HPDE6-E6E7 (cell line): ENCODE measurements around the gene SAP30L.

Experiments
- DNase-seq: peaks from one replicate; pipeline ENCODE4 v3.0.0; 2011; ENCODE audit warnings: missing footprints; ENCODE audit errors: extremely low spot score

SAP30L gene

GRCh38 chr5:154479944-154480750 is 34.4 kb downstream of the SAP30L start:
- DNase-seq = no peak

GRCh38 chr5:154480847-154481246 is 35.0 kb downstream of the SAP30L start:
- DNase-seq = no peak

DNA sequence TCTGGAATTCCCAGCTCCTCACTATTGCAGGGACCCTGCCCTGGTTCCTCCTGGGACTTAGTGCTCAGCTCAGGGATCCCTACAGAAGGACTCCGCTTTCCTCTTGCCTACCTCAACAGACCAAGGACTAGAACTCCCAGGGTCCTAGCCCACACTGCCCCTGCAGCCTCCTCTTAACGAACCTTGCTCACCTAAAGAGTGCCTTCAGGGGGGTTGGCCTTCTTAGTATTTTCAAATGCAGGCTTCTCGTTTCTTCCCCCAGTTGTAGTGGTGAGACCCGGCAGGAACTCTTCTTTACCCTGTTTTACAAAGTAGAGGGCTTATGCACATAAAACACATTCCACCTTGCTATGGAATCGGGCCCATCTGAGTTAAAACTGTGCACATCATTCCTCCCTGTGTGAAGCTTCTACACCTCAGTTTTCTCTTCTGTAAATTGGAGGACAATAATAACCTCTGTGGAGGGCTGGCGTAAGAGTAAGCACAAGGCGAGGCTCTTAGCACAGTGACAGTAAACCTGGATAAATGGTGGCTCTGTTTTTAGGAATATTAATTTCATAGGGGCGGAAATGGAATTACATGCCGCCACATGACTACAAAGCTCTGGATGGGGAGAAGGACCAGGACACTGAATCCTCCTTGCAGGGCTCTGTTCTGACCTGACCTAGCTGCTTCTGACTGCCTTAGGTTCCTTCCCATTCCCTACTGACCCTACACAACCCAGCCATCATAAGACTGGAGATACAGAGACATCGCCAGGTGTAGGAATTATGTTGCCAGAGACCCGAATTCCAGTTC is 36.0 kb downstream of the SAP30L start:
- DNase-seq = no peak

- DNase-seq = no peak
Observed at GRCh38 chr5:154482528-154483449, 37.0 kb downstream of the SAP30L start.

DNA sequence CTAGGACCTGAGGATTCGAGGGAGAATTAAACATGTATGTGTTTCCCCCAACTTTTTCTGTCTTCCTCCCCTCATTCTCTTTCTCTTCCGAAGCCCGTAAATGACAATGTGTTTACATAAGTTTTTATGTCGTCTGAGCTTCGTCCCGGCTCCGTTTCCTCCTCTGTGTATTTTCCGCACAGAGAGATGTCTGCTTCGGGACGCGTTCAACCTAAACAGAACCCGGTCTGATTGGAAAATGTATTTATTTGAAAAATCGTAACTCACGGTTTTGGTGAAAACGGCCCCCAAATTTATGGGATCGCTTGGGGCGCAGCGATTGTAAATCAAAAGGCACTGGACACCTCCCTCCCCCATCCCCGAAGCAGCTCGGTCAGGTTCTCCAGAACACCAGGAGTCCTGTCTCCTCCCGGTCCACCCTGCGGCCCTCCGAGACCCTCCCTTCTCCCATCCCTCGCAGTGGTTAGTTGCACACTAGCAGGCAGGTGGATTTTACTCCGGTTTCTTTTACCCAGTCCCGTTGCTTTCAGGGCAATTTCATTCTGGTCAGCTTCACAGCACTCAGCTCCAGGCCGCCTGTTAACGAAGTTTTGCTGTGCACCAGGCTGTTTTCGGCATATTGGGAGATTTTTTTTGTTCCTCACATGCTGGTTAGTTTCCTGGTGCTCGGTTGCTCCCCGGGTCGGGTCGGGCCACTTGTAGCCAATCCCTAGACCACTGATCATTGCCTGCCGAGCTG is 38.0 kb downstream of the SAP30L start:
- no peak for DNase-seq

- DNase-seq = no peak
Observed at GRCh38 chr5:154484393-154485095, 38.7 kb downstream of the SAP30L start.

DNA sequence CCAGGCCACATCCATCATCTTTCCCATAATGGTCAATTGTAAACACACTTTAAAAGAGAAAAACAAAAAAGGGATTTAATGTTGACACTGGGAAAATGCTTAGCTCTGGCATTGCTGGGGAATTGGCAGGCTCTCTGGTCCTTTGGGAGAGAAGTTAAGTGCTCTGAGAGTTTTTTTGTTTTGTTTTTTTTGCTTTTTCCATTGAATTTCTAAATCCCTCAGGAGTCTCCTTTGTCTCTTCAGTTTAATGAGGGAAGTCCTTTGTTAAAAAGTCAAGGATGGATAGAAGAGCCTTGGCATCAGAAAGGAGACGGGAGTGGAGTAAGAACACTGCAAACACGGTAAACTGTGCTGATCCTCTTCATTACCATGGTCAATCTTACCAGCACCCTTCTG is 39.3 kb downstream of the SAP30L start:
- no peak for DNase-seq

GRCh38 chr5:154485850-154486426 is 40.1 kb downstream of the SAP30L start:
- no peak for DNase-seq

GRCh38 chr5:154486427-154486866 is 40.6 kb downstream of the SAP30L start:
- DNase-seq = no peak

- no peak for DNase-seq
Observed at GRCh38 chr5:154487541-154487940, 41.7 kb downstream of the SAP30L start.

GRCh38 chr5:154491941-154492340 is 46.1 kb downstream of the SAP30L start:
- DNase-seq = no peak

- no peak for DNase-seq
Observed at GRCh38 chr5:154493274-154493673, 47.5 kb downstream of the SAP30L start.

DNA sequence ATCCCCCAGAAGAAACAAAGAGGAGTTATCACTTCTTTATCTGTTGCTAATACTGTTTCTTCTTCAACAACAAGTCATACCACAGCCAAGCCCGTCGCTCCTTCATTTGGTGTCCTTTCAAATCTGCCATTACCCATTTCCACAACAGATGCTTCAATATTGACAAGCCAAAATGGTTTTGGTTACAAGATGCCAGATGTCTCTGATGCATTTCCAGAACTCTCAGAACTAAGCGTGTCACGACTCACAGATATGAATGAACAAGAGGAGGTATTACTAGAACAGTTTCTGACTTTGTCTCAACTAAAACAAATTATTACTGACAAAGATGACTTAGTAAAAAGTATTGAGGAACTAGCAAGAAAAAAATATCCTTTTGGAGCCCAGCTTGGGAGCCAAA is 48.2 kb downstream of the SAP30L start:
- no peak for DNase-seq

DNA sequence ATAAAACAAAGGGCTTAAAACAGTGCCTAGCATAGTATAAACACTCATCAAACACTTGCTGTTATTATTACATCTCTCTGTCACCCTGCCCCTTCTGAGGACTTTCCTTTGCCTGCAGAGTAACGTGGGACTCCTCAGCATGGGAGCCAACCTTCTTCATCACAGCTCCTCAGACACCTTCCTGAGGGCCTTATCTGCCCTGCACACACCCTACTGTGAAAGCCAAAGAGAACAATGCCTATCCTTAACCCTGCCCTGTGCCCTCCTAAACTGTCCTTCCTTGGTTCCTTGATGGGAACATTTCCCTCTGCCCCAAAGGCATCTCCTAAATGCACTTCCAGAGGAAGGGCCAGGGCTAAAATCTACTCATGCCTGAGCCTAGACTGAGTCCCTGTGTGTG is 52.8 kb downstream of the SAP30L start:
- no peak for DNase-seq

DNA sequence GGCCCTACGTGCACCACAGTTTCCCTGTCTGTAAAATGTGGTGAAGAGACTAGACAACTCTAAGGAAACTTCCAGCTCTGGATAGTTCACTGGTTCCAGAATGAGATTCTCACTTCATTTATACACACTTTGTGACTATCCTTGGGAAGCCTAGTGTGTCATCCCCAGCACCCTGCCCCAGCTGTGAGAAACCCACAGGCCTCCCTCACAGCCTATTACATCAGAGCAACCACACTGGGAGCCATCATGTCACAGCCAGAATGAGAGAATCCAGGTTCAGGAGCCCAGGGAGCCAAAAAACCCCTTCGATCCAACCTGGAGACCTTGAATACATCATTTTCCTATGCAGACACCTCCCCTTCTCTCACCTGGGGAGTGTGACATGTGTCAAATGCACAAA is 53.2 kb downstream of the SAP30L start:
- DNase-seq = no peak

DNA sequence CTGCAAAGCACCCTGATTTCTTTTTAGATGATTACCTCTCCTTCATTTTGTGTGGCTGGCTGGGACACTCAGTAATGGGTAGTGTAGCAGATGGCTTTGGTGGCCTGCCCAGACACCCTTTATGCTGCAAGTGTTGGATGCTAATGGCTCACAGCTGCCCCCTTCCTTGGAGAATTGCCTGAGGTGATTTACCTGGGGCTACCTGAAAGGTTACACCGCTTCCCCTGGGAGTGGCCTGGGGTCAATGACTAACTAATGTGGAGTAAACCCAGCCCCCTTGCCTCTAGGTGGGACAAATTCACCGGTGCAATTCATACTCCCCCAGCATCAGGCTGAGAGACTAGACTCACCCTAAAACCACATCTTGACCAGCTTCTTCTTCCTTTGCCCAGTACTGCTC is 55.8 kb downstream of the SAP30L start:
- DNase-seq = no peak

DNA sequence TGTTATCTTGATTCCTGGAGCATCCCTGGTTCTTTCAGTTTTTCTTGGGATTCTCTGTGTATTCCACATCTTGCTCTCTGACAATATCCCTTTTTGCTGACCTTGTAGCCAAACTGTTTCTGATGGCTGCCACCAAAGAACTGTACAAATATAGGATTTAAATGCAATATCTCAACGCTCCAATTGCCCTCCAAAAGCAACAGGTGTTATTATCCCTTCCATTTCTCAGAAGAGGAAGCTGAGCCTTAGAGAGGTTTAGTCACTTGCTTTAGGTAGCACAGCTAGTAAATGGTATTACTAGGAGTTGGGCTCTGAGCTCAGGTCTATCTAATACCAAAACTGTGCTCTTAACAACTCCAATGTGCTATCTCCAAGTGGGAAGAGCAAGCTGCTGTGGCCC is 56.4 kb downstream of the SAP30L start:
- no peak for DNase-seq

DNA sequence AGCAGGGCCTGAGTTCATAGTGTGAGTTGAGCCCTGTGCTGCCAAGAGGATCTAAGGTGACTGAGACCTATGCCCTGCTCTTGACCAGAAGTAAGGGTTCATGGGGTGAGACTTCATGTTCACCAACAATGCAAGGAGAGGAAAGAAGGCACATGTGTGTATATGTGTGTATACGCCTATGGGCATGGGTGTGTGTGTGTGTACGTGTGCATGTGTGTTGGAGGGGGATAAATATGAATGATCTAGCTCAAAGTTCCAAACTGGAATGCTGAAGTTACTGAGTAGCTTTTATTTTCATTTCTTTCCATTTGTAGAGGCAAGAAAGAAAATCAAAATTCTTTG is 57.9 kb downstream of the SAP30L start:
- no peak for DNase-seq

GRCh38 chr5:154505567-154505966 is 59.8 kb downstream of the SAP30L start:
- no peak for DNase-seq

GRCh38 chr5:154506049-154506715 is 60.4 kb downstream of the SAP30L start:
- no peak for DNase-seq
